ENCODE data around the gene HDAC5.

The HDAC5 gene

GRCh38 chr17:44029736-44030135 is 93.7 kb downstream of the HDAC5 start:
- no peak for DNase-seq (ENCODE audit: low read depth, low spot score)
